ENCODE data around the gene CELF2.

GRCh38 chr10:11282661-11283060, 265.0 kb downstream of the CELF2 start:
- TF ChIP-seq CTCF (IDR thresholded peaks at IDR 0.05) = no peak
- no peak for TF ChIP-seq POLR2AphosphoS5 (IDR thresholded peaks at IDR 0.05)
- no peak for TF ChIP-seq POLR2A (IDR thresholded peaks at IDR 0.05)

Data from suprapubic skin (tissue), 4 donors.